SJCRH30 (cell line): Measurements from ENCODE around the gene TRIM44. TPM values are rescaled to one million over a fixed set of nuclear protein-coding genes. Genes with fewer than 3 reads are reported as not detected.
"Not testable (repeated sequence)": the region's sequence is repeated elsewhere in the genome, so short reads cannot be mapped to it uniquely, and the experiment has no call there.

Experiments
- DNase-seq, 2 experiments: peaks; one replicate each; pipeline ENCODE4 v3.0.0-alpha.2; 2015 to 2020
- H3K27ac ChIP-seq: fragments of 250-450 bp; sonication (Bioruptor Pico); 2 replicates; pipeline ENCODE4 v1.5.1; 2020; ENCODE audit warnings: mild to moderate bottlenecking, moderate library complexity
- H3K27me3 ChIP-seq: fragments of 250-450 bp; sonication (Bioruptor Pico); 2 replicates; pipeline ENCODE4 v1.5.1; 2020; ENCODE audit warnings: mild to moderate bottlenecking, moderate library complexity
- H3K36me3 ChIP-seq: fragments of 250-450 bp; sonication (Bioruptor Pico); 2 replicates; pipeline ENCODE4 v1.5.1; 2020; ENCODE audit warnings: mild to moderate bottlenecking, moderate library complexity
- H3K4me1 ChIP-seq: fragments of 250-450 bp; sonication (Bioruptor Pico); 2 replicates; pipeline ENCODE4 v1.5.1; 2020; ENCODE audit warnings: mild to moderate bottlenecking, moderate library complexity
- H3K4me3 ChIP-seq: fragments of 250-450 bp; sonication (Bioruptor Pico); 2 replicates; pipeline ENCODE4 v1.5.1; 2020; ENCODE audit warnings: mild to moderate bottlenecking, moderate library complexity
- H3K9me3 ChIP-seq: fragments of 250-450 bp; sonication (Bioruptor Pico); replicated peaks from 2 replicates; pipeline ENCODE4 v1.5.1; 2020; ENCODE audit warnings: mild to moderate bottlenecking, moderate library complexity
- total RNA-seq: library from RNA; depleted of rRNA; stranded (reverse); fragments of >200 nt; shearing (Covaris generic); gene quantifications from 2 replicates; pipeline ENCODE4 v1.2.3, GENCODE V29; 2014

TRIM44 gene
- total RNA-seq, 1 experiment from 2014 or later, result 66.8 TPM

DNA sequence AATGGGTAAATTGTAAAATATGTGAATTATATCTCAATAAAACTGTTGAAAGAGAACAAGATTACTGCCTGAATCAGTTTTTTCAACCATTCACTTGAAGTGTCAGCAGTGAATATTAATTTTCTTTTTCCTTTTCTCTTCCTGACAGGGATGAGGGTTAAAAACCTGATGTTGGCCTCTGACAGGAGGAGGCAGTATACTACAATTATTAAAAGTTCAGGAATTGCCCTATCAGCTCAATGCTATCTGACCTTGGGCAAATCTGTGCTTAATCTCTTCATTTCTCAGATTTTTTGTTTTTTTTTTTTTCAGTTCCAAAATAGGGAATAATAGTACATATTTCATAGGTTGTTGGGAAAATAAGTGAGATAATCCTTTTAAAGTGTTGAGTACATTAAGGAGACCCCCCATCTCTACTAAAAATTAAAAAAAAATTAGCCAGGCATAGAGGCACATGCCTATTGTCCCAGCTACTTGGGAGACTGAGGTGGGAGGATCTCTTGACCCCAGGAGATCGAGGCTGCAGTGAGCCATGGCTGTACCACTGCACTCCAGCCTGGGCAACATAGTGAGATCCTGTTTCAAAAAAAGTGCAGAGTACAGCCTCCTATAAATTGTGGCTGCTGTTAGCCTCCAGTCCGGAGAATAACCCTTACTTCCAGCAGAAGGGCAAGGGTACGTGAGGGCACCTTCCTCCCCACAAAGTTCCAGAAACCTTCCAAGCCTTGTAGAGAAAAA is 48.8 kb downstream of the TRIM44 start:
- no peak for DNase-seq
- peaks cover 8% of the 10 kb centered on the region for H3K4me1 ChIP-seq
- no peak overlapping the region for H3K4me3 ChIP-seq
- H3K9me3 ChIP-seq, result peaks cover 5% of the 10 kb centered on the region; the same call in 1 of the 2 replicates
- H3K36me3 ChIP-seq, result no peaks in the 10 kb centered on the region
- H3K27ac ChIP-seq, result no peak overlapping the region
- H3K27me3 ChIP-seq, result no peaks in the 10 kb centered on the region

DNA sequence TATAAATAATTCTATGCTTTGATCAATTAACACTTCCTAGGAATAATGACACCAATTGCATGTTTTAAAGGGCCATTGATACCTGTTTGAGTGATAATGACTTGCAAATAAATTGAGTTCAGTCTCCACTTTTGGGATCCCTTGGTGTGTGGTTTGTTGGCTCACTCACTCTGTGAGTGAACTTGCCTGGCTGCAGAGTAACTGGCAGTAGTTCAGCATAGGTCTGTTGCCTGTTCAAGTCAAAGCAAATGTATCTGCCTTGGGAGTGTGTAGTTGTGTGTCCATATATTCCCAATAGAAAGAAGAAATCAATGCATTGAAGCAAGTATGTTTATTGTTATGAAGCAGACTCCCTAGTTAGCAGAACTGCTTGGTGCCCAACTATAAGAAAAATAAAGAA is 49.3 kb downstream of the TRIM44 start:
- Histone ChIP-seq H3K4me1 (peaks cover 8% of the 10 kb centered on the region), H3K9me3 (peaks cover 5% of the 10 kb centered on the region; the same call in 1 of the 2 replicates), H3K27ac (no peak overlapping the region), H3K4me3 (no peak overlapping the region), H3K36me3 (no peaks in the 10 kb centered on the region), H3K27me3 (no peaks in the 10 kb centered on the region)
- no peak for DNase-seq

DNA sequence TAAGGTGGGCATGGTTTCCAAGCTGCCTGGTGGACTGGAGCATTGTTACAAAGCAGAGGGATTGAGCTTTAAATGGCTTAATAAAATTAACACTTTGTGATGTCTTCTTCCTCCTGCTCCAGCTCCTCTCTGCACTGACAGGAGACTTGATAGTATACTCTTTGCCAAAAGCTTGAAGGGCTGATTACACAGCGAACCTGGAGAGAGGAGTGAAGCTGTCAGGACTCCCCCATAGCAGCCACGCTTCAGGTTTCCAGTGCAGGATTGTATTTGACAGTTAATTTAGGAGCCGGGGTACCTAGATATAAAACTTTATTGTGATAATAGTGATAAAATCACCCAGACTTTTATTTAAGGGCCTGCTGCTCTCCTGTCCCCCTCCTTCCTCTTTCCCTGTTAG is 50.0 kb downstream of the TRIM44 start:
- DNase-seq, result no peak
- peaks cover 8% of the 10 kb centered on the region for H3K4me1 ChIP-seq
- H3K27me3 ChIP-seq, result no peaks in the 10 kb centered on the region
- no peaks in the 10 kb centered on the region for H3K36me3 ChIP-seq
- H3K27ac ChIP-seq, result no peak overlapping the region
- H3K4me3 ChIP-seq, result no peak overlapping the region
- H3K9me3 ChIP-seq, result no peaks in the 10 kb centered on the region

DNA sequence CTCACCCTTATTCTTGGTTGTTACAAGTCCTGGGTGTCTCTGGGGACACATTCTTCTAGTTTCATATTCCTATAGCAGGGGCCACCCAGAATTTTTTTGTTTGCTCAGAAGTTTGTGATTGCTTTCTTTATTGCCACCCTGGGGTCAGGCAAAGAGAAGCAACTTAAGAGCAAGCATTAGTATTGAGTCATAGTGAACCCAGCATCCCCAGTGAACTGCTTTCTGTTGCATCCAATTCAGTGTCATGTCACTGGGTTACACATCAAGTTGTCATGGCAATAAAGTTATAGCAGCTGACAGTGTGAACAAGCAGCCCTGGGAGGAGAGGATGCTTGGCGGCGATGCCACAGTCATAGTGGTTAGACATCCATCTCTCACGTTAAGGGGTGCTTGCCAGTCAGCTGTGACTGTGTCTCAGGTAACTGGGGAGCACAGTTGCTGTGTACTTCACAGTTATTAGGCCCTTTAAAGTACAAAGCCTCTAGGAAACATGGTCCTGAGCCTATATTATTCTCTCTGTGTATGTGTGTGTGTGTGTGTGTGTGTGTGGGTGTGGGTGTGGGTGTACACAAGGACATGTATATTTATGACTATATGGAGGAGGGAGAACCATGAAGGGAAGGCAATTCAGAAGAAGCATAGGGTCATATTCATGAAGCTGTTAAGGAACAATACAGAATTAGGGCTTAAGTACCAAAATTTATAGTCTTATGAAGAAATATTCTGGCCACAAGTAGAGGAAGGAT is 52.5 kb downstream of the TRIM44 start:
- no peak overlapping the region for H3K27ac ChIP-seq
- H3K9me3 ChIP-seq, result no peaks in the 10 kb centered on the region
- H3K36me3 ChIP-seq, result no peaks in the 10 kb centered on the region; the same call in 1 of the 2 replicates
- H3K4me1 ChIP-seq, result no peaks in the 10 kb centered on the region
- no peaks in the 10 kb centered on the region for H3K27me3 ChIP-seq
- DNase-seq, result peak; percentile 14 to 29
- no peak overlapping the region for H3K4me3 ChIP-seq

DNA sequence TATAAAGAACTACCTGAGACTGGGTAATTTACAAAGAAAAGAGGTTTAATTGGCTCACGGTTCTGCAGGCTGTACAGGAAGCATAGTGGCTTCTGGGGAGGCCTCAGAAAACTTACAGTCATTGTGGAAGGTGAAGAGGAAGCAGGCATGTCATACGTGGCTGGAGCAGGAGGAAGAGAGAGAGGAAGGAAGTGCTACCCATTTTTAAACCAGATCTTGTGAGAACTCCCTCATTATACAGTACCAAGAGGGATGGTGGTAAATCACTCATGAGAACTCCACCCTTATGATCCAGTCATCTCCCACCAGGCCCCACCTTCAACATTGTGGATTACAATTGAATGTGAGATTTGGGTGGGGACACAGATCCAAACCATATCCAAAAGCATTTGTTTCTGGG is 53.1 kb downstream of the TRIM44 start:
- not testable (repeated sequence) for H3K36me3 ChIP-seq, H3K27ac ChIP-seq

DNA sequence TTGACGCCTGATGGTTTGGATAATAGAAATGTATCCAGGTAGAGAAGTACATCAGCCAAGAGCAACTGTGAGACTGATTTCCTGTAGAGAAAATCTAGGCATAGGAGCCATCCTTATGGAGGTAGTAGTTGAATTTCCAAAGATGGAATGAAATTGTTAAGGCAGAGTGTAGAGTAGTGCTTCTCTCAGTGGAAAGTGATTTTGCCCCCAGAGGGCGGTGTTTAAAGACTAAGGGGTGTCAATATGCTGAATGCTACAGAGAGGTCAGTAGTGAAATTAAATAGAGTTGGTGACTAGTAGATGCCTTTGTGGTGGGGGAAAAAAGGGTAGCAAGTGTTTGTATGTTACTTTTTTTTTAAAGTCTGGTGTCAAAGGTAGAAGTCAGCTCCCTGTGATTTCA is 54.5 kb downstream of the TRIM44 start:
- no peak for DNase-seq
- H3K4me1 ChIP-seq, result peaks cover 3% of the 10 kb centered on the region; the same call in 1 of the 2 replicates
- H3K27ac ChIP-seq, result no peak overlapping the region
- H3K9me3 ChIP-seq, result no peaks in the 10 kb centered on the region
- no peaks in the 10 kb centered on the region for H3K27me3 ChIP-seq
- H3K36me3 ChIP-seq, result no peaks in the 10 kb centered on the region; the same call in 1 of the 2 replicates
- no peak overlapping the region for H3K4me3 ChIP-seq

More for the DNA sequence above, 53.1 kb downstream of the TRIM44 start:
- not testable (repeated sequence) for DNase-seq, H3K4me3 ChIP-seq, H3K4me1 ChIP-seq, H3K9me3 ChIP-seq, H3K27me3 ChIP-seq

DNA sequence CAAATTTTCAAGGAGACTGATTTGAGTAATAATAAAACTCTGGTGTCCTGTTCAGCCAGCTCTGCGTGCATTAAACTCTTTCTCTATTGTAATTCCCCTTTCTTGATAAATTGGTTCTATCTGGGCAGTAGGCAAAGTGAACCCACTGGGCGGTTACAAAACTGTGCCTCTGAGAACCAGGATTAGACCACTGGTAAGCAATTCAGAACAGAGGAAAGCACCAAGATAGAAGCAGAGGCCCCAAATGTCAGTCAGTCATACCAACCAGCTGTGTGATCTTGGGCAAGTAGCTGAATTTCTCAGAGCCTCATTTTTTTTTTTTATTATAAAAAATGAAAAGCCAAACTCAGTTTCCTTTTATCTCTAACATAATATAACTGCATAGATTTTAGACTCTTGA is 54.9 kb downstream of the TRIM44 start:
- Histone ChIP-seq H3K36me3 (no peaks in the 10 kb centered on the region; the same call in 1 of the 2 replicates), H3K27me3 (no peaks in the 10 kb centered on the region), H3K4me1 (peaks cover 3% of the 10 kb centered on the region; the same call in 1 of the 2 replicates), H3K9me3 (no peaks in the 10 kb centered on the region), H3K4me3 (no peak overlapping the region), H3K27ac (no peak overlapping the region)
- DNase-seq, result no peak

DNA sequence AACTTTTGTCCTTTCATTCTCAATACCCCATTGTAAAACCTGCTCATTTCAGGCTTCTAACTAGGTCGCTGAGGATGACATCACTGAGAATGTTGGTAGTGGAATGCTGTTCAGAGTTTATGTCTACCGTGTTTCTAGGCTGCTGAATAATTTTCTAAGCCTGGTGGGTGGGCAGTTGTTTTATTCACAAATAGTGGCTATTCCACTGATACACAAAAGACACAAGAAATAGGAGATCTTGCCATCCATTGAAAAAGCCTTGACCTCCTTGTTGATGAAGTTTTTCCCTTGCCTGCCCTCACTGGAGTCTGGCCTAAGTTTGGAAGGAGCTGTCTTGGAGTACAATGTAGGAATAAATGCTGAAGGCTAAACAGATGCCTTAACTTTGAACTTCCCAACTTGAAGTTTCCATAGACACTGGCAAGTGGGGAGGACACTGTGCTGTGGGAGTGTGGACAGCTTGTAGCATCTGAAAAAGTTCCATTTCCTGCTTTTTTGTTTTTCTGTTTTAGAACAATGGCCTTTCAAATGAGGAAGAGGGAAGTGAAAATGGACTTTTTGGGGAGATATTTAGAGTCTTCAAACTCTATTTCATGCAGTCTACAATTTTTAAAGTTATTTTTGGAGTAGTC is 59.2 kb downstream of the TRIM44 start:
- no peak overlapping the region for H3K27ac ChIP-seq
- no peaks in the 10 kb centered on the region for H3K9me3 ChIP-seq
- H3K4me3 ChIP-seq, result no peak overlapping the region
- no peaks in the 10 kb centered on the region for H3K27me3 ChIP-seq
- no peak for DNase-seq
- H3K4me1 ChIP-seq, result peaks cover 8% of the 10 kb centered on the region; the same call in 1 of the 2 replicates
- peaks cover 12% of the 10 kb centered on the region for H3K36me3 ChIP-seq

DNA sequence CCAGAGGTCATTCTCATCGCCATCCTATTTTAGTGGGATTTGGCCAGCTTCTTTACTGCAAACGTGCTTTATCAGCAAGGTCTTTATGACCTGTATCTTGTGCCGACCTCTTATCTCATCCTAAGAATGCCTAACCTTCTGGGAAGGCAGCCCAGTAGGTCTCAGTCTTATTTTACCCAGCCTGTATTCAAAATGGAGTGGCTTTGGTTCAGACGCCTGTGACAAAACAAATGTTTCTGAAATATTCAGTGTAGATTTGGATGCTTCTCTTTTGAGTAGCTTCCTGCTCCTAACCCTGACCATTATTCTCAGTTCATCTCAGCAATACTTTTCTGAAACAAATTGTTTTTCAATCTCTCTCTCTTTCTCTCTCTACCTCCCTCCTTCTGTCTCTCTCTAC is 60.1 kb downstream of the TRIM44 start:
- H3K4me3 ChIP-seq, result no peak overlapping the region
- no peak overlapping the region for H3K27ac ChIP-seq
- H3K27me3 ChIP-seq, result no peaks in the 10 kb centered on the region
- peaks cover 18% of the 10 kb centered on the region for H3K36me3 ChIP-seq
- peaks cover 8% of the 10 kb centered on the region; the same call in 1 of the 2 replicates for H3K4me1 ChIP-seq
- no peak for DNase-seq
- no peaks in the 10 kb centered on the region for H3K9me3 ChIP-seq

DNA sequence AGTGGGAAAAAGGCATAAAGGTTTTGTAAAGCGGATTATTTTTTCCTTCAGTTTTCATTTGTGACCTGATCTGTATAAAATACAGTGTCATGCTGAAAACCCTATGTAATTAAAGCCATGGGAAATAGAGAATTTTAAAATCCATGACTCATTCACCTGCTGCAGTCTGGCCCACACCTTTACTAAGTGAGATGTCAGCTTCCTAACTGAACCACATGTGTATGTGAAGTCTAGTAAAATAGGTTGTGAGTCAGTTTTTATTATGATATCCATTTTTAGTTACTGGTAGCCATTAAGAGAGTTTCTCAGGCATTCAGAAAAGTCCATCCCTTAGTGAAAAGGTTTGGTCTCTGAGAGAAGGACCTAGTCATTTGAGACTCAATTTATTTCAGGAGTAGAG is 60.9 kb downstream of the TRIM44 start:
- Histone ChIP-seq H3K4me1 (peaks cover 8% of the 10 kb centered on the region; the same call in 1 of the 2 replicates), H3K27me3 (no peaks in the 10 kb centered on the region), H3K27ac (no peak overlapping the region), H3K4me3 (no peak overlapping the region), H3K36me3 (peaks cover 27% of the 10 kb centered on the region), H3K9me3 (no peaks in the 10 kb centered on the region)
- DNase-seq, result no peak

DNA sequence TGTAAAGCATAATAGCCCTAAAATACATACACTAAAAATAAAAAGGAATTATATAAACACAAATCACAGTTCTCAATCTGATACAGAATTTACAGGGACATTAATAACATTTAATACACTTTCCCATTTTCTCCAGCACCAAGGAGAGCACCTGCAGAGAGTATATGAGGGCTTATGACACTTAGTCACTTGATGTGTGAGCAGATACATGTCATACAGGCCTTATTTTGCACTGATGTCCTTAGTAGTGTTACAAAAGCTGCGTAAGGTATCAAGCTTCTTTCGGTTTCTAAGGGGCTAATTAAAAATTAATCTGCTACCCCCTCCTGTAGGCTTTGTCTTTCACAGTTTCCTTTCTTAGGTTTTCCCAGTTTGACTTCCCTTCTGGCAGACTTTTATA is 61.3 kb downstream of the TRIM44 start:
- Histone ChIP-seq H3K36me3 (peaks cover 31% of the 10 kb centered on the region), H3K4me3 (no peak overlapping the region), H3K4me1 (peaks cover 8% of the 10 kb centered on the region; the same call in 1 of the 2 replicates), H3K9me3 (no peaks in the 10 kb centered on the region), H3K27ac (no peak overlapping the region), H3K27me3 (no peaks in the 10 kb centered on the region)
- DNase-seq, result no peak

DNA sequence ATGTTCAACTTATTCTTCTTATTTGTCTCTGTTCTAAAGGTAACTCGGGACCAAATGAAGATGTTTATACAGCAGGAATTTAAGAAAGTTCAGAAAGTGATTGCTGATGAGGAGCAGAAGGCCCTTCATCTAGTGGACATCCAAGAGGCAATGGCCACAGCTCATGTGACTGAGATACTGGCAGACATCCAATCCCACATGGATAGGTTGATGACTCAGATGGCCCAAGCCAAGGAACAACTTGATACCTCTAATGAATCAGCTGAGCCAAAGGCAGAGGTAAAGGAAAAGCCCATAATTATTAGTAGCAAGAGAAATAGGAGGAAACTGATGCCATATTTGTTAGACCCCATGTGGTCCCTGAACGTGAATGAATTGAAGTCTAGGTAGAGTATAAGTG is 63.3 kb downstream of the TRIM44 start:
- Histone ChIP-seq H3K4me1 (peaks cover 8% of the 10 kb centered on the region; the same call in 1 of the 2 replicates), H3K36me3 (peaks cover 47% of the 10 kb centered on the region), H3K4me3 (no peak overlapping the region), H3K27me3 (no peaks in the 10 kb centered on the region), H3K9me3 (peaks cover 11% of the 10 kb centered on the region), H3K27ac (no peak overlapping the region)
- DNase-seq, result peak; percentile 49 to 56

DNA sequence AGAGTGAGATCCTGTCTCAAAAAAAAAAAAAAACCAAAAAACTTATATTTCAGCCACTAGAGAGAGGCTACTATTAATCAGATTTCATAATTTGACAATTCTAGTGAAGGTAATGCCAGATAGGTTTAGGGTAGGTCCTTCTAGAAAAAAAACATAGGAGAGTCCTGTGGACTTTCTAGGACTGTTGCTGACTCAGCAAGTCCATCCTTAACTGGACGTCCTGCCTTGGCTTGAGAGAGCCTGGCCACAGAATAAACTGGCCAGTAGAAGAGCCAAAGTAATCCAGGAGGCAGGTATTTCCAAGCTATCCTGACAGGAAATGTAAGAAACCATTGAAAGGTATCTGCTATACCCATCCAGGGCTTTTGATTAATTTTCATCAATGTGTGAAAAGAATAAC is 64.6 kb downstream of the TRIM44 start:
- Histone ChIP-seq H3K27ac (no peak overlapping the region), H3K9me3 (peaks cover 11% of the 10 kb centered on the region), H3K27me3 (no peaks in the 10 kb centered on the region), H3K36me3 (peaks cover 50% of the 10 kb centered on the region), H3K4me3 (no peak overlapping the region), H3K4me1 (0 out of 2 replicates have a peak, but pooled peaks cover 6% of the 10 kb centered on the region)
- no peak for DNase-seq

DNA sequence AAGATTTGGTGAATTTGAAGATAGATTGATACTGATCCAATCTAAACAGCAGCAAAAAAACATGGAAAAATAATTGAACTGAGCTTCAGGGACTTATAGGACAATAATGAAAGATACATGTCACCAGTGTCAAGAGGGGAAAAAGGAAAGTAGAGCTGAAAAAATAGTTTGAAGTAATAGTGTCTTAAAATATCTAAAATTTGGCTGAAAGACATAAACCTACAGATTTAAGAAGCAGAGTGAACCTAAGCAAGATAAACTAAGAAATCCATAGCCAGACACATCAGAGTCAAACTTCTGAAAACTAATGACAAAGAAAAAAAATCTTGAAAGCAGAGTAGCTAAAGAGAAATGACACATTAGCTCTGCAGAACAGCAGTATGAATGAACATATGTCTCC is 67.7 kb downstream of the TRIM44 start:
- H3K4me3 ChIP-seq, result no peak overlapping the region
- peaks cover 11% of the 10 kb centered on the region for H3K9me3 ChIP-seq
- peaks cover 49% of the 10 kb centered on the region for H3K36me3 ChIP-seq
- 0 out of 2 replicates have a peak, but pooled peaks cover 6% of the 10 kb centered on the region for H3K4me1 ChIP-seq
- DNase-seq, result no peak
- H3K27me3 ChIP-seq, result no peaks in the 10 kb centered on the region
- H3K27ac ChIP-seq, result no peak overlapping the region
